Measurements from ENCODE around the gene ADGRL3.

Gene ADGRL3

DNA sequence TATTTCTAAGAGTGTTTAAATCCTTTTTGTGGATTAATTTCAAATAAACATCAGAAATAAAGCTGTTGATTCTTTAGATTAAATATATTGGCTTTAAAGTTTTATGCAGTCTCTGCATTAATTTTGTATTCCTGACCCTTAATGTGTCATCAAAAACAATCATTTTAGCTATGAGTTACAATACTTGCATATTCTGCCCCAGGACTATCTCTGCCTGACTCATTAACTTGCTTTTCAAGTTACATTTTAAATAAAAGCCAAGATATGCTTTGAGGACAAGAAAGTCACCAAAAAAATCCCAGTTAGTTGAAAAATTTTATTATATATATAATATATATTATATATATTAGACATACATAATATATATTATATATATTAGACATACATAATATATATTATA lies 208.7 kb downstream of the ADGRL3 start:
- TF ChIP-seq, protein P1, sequence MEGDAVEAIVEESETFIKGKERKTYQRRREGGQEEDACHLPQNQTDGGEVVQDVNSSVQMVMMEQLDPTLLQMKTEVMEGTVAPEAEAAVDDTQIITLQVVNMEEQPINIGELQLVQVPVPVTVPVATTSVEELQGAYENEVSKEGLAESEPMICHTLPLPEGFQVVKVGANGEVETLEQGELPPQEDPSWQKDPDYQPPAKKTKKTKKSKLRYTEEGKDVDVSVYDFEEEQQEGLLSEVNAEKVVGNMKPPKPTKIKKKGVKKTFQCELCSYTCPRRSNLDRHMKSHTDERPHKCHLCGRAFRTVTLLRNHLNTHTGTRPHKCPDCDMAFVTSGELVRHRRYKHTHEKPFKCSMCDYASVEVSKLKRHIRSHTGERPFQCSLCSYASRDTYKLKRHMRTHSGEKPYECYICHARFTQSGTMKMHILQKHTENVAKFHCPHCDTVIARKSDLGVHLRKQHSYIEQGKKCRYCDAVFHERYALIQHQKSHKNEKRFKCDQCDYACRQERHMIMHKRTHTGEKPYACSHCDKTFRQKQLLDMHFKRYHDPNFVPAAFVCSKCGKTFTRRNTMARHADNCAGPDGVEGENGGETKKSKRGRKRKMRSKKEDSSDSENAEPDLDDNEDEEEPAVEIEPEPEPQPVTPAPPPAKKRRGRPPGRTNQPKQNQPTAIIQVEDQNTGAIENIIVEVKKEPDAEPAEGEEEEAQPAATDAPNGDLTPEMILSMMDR (IDR thresholded peaks at IDR 0.05; ENCODE audit: insufficient read depth, low read depth, low read length, missing control alignments): no peak
- no peak for DNase-seq (ENCODE audit: low read depth)
- no peak overlapping the region for H3K4me3 ChIP-seq (ENCODE audit: low read depth, low read length)

DNA sequence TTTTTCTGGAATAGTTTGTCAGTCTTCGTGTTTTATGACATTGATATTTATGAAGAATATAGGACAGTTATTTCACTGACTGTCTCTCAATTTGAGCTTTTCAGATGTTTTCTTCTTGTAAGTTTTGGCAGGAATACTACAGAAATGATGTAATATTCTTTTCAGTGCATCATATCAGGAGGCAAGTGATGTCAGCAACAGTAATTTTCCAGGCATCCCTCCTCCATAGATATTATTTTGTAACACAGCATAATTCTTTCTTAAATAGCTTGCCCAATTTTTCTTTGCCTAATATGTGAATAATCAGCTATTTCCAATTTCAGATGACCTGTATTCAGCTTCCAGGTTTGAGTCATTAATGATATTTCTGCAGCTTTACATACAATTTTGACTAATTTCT lies 211.1 kb downstream of the ADGRL3 start:
- DNase-seq (ENCODE audit: low read depth): no peak
- TF ChIP-seq, protein P1 (IDR thresholded peaks at IDR 0.05; ENCODE audit: insufficient read depth, low read depth, low read length, missing control alignments): no peak
- H3K4me3 ChIP-seq (ENCODE audit: low read depth, low read length): no peak overlapping the region

DNA sequence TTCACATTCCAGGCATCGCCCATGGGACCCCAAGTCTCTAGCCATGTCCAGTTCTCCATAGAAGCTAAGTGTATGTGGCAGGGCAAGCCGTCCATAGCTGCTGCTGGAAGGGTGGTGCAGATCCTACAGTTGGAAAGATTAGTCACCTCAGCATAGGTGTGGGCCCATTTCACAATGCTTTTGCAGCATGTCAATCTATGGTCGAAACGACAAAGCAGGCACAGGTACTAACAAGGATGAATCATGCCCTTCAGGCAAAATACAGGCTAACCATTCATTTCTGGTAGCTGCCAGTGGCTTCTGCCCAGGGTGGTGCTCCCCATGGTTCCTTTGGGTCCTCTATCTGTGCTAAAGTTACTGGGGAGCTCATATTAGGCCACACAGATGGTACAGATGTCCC lies 225.2 kb downstream of the ADGRL3 start:
- TF ChIP-seq, protein P1 (IDR thresholded peaks at IDR 0.05; ENCODE audit: insufficient read depth, low read depth, low read length, missing control alignments): no peak
- no peak overlapping the region for H3K4me3 ChIP-seq (ENCODE audit: low read depth, low read length)
- no peak for DNase-seq (ENCODE audit: low read depth)

DNA sequence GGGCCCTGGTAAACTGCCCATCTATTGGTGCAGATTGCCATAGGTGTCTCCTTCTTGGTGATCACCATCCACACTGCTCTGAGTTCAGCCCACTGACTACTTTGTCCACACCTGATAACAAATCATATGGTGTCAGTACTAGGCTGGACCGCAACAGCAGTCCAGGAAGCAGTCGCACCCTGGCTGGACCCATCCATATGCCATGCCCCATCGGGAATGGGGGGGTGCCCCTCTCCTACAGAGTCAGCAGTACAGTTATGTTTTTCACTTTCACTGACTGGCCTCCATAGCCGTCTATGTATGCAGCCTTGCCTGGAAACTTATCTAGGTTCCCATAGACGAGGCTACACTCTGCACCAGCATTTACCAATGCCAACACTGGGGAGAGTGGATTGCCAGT lies 226.1 kb downstream of the ADGRL3 start:
- no peak for DNase-seq (ENCODE audit: low read depth)
- TF ChIP-seq, protein P1 (IDR thresholded peaks at IDR 0.05; ENCODE audit: insufficient read depth, low read depth, low read length, missing control alignments): no peak
- H3K4me3 ChIP-seq (ENCODE audit: low read depth, low read length): no peak overlapping the region

DNA sequence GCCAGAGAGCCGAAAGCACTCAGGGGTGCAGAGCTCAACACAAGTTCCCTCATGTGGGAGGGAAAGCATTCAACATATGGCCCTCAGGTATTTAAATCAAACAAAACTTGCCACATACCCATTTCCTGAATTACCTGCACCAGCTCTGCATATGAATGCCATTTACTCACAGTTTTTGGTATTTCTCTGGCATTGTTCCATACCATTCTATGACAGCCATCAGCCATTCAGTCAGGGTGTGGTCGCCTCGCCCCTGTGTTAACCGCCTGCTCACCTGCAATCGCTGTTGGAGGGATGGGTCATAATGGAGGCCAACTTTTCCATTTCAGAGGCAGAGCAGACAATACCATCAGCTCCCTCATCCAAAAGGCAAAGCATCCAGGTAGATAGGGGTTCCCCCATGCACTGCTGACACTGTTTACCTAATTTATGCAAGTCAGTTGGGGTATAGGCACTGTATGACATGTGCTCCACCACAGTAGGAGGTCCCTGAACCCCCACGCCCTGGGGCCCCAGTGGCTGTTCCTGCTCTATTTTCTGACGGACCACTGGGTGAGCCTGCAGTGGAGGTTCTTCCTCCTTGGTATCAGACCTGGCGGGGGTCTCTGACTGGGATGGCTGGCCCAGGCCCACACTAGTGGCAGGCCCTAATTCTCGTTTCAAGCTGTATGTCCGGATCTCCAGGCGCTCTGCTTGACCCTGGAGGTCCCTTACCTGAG lies 227.1 kb downstream of the ADGRL3 start:
- TF ChIP-seq, protein P1 (IDR thresholded peaks at IDR 0.05; ENCODE audit: insufficient read depth, low read depth, low read length, missing control alignments): no peak
- no peak overlapping the region for H3K4me3 ChIP-seq (ENCODE audit: low read depth, low read length)
- no peak for DNase-seq (ENCODE audit: low read depth)

DNA sequence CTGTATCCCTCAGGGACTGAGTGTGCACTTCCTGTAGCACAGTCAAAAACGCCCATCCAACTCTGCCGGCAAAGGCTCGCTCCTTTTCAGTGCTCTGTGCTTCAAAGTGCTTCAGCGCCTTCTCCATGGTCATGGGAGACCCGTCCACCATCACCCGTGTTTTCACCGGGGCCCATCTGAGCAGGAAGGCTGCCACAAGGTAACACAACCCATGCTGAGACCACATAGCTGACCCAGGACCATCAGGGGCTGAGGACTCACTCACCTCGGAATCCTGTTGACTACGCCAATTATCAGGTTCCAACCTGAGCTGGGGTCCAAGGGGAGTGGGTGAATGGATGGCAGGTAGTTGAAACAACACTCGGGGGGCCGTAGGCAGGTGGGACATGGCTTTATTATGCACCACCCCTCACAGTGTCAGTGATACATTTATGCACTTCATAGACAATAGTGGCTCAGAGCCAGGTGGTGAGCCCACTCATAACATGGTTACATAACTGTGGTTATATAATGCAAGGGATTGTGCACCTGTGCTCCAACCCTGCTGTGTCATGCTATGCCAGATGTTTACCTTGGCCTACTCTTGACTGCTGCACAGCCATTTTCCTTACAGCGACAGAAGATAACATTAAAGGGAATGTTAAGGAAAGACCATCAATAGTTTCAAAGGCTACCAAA lies 227.8 kb downstream of the ADGRL3 start:
- TF ChIP-seq, protein P1 (IDR thresholded peaks at IDR 0.05; ENCODE audit: insufficient read depth, low read depth, low read length, missing control alignments): no peak
- no peak overlapping the region for H3K4me3 ChIP-seq (ENCODE audit: low read depth, low read length)
- no peak for DNase-seq (ENCODE audit: low read depth)
